ENCODE measurements around the gene ZNF365.

The ZNF365 gene, protein sequence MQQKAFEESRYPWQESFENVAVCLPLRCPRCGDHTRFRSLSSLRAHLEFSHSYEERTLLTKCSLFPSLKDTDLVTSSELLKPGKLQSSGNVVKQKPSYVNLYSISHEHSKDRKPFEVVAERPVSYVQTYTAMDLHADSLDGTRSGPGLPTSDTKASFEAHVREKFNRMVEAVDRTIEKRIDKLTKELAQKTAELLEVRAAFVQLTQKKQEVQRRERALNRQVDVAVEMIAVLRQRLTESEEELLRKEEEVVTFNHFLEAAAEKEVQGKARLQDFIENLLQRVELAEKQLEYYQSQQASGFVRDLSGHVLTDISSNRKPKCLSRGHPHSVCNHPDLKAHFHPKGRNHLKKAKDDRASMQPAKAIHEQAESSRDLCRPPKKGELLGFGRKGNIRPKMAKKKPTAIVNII

DNA sequence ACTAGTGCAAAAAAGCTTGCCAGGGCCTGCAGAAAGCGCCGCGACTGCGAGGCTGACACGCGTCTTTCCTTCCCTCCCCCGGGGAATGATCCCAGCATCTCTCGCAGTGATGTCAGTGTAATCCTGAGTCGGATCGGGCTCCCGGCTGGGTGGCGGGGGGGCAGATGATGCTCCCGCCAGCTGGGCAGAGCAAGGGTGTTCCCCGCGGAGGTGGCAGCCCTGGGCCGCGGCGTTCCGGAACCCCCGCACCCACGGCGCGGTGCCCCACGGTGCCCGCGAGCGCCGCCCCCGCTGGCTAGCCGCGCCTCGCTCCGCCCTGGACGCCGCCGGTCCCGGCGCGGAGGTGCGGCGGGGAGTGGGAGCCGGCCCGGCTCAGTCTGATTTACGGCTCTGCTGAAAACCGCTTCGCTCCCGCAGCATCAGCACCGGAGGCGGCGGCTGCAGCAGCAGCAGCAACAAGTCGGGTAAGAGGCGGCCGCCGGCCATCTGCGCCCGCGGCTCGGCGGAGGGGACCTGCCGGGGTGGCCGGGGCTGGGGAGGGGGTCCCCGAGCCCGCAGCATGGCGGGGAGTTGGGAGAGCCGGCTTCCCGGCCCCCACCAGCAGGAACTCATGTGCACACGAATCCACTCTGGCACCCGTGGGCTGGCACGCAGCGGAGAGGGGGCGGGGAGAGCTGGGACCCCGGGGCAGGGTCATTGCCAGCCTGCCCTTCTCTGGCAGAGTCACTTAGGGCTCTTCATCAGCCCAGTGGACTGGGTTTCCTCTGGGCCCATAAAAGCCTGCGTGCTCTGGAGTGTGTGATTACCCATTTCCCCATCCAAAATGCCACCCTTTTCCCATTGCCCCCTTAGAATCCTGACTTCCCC is at the start of gene ZNF365:
ZNF365 (plus strand) TSS at position 375 of the 867 bp plus-strand sequence. CDS start 1,825 bp downstream, outside the sequence.
- Histone ChIP-seq H3K4me1 (ENCODE audit: control insufficient read depth, insufficient read depth, low read length, unreplicated experiment) (peaks cover 4% of the 10 kb centered on the region), H3K4me3 (ENCODE audit: low read depth, low read length) (peak within 1 kb of the TSS; percentile 94), H3K27ac (ENCODE audit: low read depth, low read length) (no peak within 1 kb of the TSS), H3K27me3 (ENCODE audit: insufficient read depth, low read length) (no peaks in the 10 kb centered on the region), H3K79me2 (ENCODE audit: control insufficient read depth, insufficient read depth, low read length, unreplicated experiment) (no peaks in the 10 kb centered on the region), H3K36me3 (ENCODE audit: insufficient read depth, low read length) (no peaks in the 10 kb centered on the region), H2AFZ (ENCODE audit: low read length, unreplicated experiment) (peak within 1 kb of the TSS; percentile 98)

DNA sequence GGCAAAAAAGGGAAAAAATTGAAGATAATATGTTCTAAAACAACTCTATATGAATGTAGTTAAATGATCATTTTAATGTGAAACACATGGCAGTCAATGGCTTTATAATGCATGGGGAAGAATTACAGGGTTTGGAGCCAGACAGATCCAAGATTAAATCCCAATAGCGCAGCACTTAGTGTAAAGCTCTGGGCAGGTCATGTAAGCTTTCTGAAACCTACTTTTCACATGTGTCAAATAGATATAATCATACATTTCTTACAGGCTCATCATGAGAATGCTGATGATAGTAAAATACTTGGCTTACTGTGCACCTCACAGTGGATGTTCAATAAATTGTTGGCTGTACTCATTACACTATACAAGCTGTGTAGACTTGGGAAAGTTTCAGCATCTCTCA is 48.0 kb upstream of the ZNF365 start:
- no peaks in the 10 kb centered on the region for H3K79me2 ChIP-seq (ENCODE audit: control insufficient read depth, insufficient read depth, low read length, unreplicated experiment)
- no peaks in the 10 kb centered on the region for H3K36me3 ChIP-seq (ENCODE audit: insufficient read depth, low read length)
- H3K27me3 ChIP-seq (ENCODE audit: insufficient read depth, low read length) = no peaks in the 10 kb centered on the region
- no peak overlapping the region for H3K27ac ChIP-seq (ENCODE audit: low read depth, low read length)
- no peak overlapping the region for H2AFZ ChIP-seq (ENCODE audit: low read length, unreplicated experiment)
- no peaks in the 10 kb centered on the region for H3K4me1 ChIP-seq (ENCODE audit: control insufficient read depth, insufficient read depth, low read length, unreplicated experiment)
- H3K4me3 ChIP-seq (ENCODE audit: low read depth, low read length) = no peak overlapping the region

DNA sequence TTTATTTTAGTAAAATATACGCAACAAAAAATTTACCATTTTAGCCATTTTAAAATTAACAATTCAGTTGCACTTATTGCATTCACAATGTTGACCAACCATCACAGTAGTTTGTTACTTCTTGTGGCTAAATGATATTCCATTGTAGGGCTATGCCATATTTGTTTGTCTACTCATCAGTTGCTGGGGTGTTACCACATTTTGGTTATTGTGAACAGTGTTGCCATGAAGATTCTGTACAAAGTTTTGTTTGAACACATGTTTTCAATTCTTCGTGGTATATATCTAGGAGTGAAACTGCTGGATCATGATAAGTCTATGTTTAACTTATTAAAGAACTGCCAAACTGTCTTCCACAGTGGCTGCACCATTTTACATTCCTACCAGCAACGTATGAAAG is 46.3 kb upstream of the ZNF365 start:
- Histone ChIP-seq H3K4me1 (ENCODE audit: control insufficient read depth, insufficient read depth, low read length, unreplicated experiment) (no peaks in the 10 kb centered on the region), H3K79me2 (ENCODE audit: control insufficient read depth, insufficient read depth, low read length, unreplicated experiment) (no peaks in the 10 kb centered on the region), H3K27ac (ENCODE audit: low read depth, low read length) (no peak overlapping the region), H2AFZ (ENCODE audit: low read length, unreplicated experiment) (no peak overlapping the region), H3K36me3 (ENCODE audit: insufficient read depth, low read length) (no peaks in the 10 kb centered on the region), H3K4me3 (ENCODE audit: low read depth, low read length) (no peak overlapping the region), H3K27me3 (ENCODE audit: insufficient read depth, low read length) (no peaks in the 10 kb centered on the region)

DNA sequence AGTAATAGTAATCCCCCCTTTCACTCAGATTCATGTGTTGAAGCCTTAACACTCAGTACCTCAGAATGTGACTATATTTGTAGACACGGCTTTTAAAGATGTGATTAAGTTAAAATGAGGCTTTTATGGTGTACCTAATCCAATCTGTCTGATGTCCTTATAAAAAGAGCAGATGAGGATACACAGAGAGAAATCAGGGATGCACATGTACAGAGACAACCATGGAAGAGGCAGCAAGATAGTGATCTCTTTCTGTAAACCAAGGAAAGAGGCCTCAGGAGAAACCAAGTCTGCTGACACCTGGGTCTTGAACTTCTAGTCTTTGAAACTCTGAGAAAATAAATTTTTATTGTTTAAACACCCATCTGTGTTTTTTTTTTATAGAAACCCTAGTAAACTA is 44.0 kb upstream of the ZNF365 start:
- H3K27ac ChIP-seq (ENCODE audit: low read depth, low read length) = no peak overlapping the region
- H3K4me1 ChIP-seq (ENCODE audit: control insufficient read depth, insufficient read depth, low read length, unreplicated experiment) = peaks cover 4% of the 10 kb centered on the region
- H3K27me3 ChIP-seq (ENCODE audit: insufficient read depth, low read length) = no peaks in the 10 kb centered on the region
- no peak overlapping the region for H2AFZ ChIP-seq (ENCODE audit: low read length, unreplicated experiment)
- H3K79me2 ChIP-seq (ENCODE audit: control insufficient read depth, insufficient read depth, low read length, unreplicated experiment) = no peaks in the 10 kb centered on the region
- no peak overlapping the region for H3K4me3 ChIP-seq (ENCODE audit: low read depth, low read length)
- H3K36me3 ChIP-seq (ENCODE audit: insufficient read depth, low read length) = no peaks in the 10 kb centered on the region

DNA sequence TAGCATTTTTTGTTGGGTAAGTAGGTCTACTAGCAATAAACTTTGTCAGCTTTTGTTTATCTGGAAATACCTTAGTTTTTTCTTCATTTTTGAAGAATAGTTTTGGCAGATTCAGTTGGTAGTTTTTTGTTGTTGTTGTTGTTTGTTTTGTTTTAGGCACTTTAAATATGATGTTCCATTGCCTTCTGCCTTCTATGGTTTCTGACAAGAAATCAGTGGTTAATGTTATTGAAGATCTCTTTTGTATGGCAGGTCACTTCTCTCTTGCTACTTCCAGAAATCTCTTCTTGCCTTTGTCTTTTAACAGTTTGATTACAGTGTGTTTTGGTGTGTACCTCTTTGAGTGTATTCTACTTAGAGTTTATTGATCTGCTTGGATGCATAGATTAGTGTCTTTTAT is 41.8 kb upstream of the ZNF365 start:
- H3K4me1 ChIP-seq (ENCODE audit: control insufficient read depth, insufficient read depth, low read length, unreplicated experiment) = peaks cover 8% of the 10 kb centered on the region
- no peak overlapping the region for H2AFZ ChIP-seq (ENCODE audit: low read length, unreplicated experiment)
- no peak overlapping the region for H3K4me3 ChIP-seq (ENCODE audit: low read depth, low read length)
- no peaks in the 10 kb centered on the region for H3K36me3 ChIP-seq (ENCODE audit: insufficient read depth, low read length)
- no peak overlapping the region for H3K27ac ChIP-seq (ENCODE audit: low read depth, low read length)
- H3K27me3 ChIP-seq (ENCODE audit: insufficient read depth, low read length) = no peaks in the 10 kb centered on the region
- no peaks in the 10 kb centered on the region for H3K79me2 ChIP-seq (ENCODE audit: control insufficient read depth, insufficient read depth, low read length, unreplicated experiment)

DNA sequence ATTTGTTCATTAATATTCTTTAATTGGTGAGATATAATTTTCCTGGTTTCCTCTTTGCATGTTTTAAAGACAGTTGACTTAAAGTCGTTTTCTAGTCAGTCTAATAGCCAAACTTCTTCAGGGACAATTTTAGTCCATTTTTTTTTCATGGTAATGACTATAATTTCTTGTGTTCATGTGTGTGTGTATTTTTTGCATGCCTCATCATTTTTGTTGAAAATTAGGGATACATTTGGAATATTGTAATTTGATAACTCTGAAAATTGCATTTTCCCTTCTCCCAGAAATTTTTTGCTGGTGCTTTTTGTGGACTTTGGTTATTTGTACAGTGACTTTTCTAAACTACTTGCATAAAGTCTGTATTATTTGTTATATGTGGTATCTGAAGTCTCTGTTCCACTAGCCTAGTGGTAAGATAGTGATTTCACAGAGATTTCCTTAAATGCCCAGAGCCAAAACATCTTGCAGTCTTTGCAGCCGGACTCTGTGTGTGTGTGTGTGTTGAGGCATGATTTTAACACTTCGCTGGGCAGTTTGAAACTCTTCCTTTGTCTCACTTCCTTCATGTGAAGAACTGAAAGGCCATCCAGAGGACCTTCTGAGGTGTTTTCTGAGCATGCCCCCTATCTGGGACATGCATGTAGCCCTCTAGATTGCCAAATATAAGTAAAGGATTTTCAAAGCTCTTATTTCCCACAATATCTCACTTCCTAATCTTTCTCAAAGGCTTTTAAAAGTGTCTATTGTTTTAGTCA is 40.9 kb upstream of the ZNF365 start:
- H3K4me1 ChIP-seq (ENCODE audit: control insufficient read depth, insufficient read depth, low read length, unreplicated experiment) = peaks cover 8% of the 10 kb centered on the region
- no peaks in the 10 kb centered on the region for H3K36me3 ChIP-seq (ENCODE audit: insufficient read depth, low read length)
- no peak overlapping the region for H3K27ac ChIP-seq (ENCODE audit: low read depth, low read length)
- no peaks in the 10 kb centered on the region for H3K27me3 ChIP-seq (ENCODE audit: insufficient read depth, low read length)
- H3K79me2 ChIP-seq (ENCODE audit: control insufficient read depth, insufficient read depth, low read length, unreplicated experiment) = no peaks in the 10 kb centered on the region
- no peak overlapping the region for H2AFZ ChIP-seq (ENCODE audit: low read length, unreplicated experiment)
- H3K4me3 ChIP-seq (ENCODE audit: low read depth, low read length) = no peak overlapping the region

DNA sequence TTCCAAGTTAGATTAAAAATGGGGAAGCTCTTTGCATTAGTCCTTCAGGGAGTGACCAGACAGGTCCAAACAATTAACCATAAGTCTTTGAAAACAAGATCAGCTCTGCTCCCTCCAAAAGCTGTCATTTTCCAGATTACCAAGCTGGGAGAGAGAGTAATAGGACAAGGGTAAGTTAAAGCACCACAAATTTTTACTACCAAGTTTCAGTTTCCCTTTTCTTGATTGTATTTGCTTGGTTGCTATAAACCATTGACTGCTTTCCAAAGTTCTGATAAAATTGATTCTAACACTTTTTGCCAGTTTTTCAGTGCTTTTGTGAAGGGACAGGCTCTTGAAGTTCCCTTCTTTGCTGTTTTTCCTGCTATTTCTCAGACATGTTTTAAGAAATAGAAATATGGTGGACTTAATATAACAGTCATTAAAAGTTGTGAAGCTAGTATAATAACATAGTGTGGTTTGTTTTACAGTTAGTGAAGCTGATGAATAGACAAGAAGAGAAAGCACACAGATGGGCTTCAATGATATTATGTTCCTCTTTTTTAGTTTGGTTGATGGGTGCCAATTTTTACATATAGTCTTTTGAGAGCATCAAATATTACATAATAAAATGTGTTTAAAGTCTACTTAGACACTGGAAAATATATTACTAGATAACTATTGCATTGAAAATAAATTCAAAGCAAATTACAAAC is 40.0 kb upstream of the ZNF365 start:
- Histone ChIP-seq H3K4me3 (ENCODE audit: low read depth, low read length) (no peak overlapping the region), H3K27ac (ENCODE audit: low read depth, low read length) (no peak overlapping the region), H3K36me3 (ENCODE audit: insufficient read depth, low read length) (no peaks in the 10 kb centered on the region), H3K79me2 (ENCODE audit: control insufficient read depth, insufficient read depth, low read length, unreplicated experiment) (no peaks in the 10 kb centered on the region), H3K27me3 (ENCODE audit: insufficient read depth, low read length) (no peaks in the 10 kb centered on the region), H3K4me1 (ENCODE audit: control insufficient read depth, insufficient read depth, low read length, unreplicated experiment) (peaks cover 8% of the 10 kb centered on the region), H2AFZ (ENCODE audit: low read length, unreplicated experiment) (no peak overlapping the region)

DNA sequence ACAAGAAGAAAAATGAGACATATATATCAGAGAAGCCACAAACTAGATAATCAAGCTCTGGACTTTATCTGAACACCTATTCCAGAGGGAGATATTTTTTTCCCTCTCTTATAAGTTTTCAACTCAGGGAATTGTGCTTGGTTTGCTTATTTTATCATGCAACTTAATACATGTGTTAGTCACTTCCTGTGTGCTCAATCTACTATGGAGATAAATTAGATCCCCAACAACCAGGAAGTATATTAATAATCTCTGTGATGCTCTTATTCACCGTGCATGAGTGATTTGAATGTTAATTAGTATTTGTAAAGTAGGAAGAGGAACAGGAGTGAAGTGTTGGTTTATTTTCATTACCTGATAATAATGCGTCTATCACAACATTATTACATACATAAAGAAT is 38.8 kb upstream of the ZNF365 start:
- Histone ChIP-seq H3K27ac (ENCODE audit: low read depth, low read length) (no peak overlapping the region), H3K27me3 (ENCODE audit: insufficient read depth, low read length) (no peaks in the 10 kb centered on the region), H3K79me2 (ENCODE audit: control insufficient read depth, insufficient read depth, low read length, unreplicated experiment) (no peaks in the 10 kb centered on the region), H3K4me3 (ENCODE audit: low read depth, low read length) (no peak overlapping the region), H3K4me1 (ENCODE audit: control insufficient read depth, insufficient read depth, low read length, unreplicated experiment) (peaks cover 8% of the 10 kb centered on the region), H3K36me3 (ENCODE audit: insufficient read depth, low read length) (no peaks in the 10 kb centered on the region), H2AFZ (ENCODE audit: low read length, unreplicated experiment) (no peak overlapping the region)

DNA sequence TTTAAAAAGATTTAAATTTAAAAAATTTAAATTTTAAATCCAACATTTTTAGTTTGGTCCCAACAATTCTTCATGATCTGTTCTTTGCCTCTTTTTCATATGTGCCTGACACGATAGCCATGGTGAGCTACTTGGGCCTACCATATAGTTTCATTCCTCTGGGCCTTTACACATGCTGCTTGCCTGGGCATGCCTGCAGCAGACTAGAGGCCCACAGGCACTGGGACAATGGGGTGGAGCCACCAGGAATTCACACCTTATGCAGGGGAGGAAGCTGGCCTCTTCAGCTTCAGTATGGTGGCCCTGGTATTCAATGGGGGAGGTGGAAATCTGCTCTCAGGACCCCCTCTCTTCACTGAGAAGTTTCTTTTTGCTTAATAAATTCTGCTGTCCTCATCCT is 37.8 kb upstream of the ZNF365 start:
- H3K79me2 ChIP-seq (ENCODE audit: control insufficient read depth, insufficient read depth, low read length, unreplicated experiment) = no peaks in the 10 kb centered on the region
- H3K27me3 ChIP-seq (ENCODE audit: insufficient read depth, low read length) = no peaks in the 10 kb centered on the region
- peaks cover 8% of the 10 kb centered on the region for H3K4me1 ChIP-seq (ENCODE audit: control insufficient read depth, insufficient read depth, low read length, unreplicated experiment)
- H3K4me3 ChIP-seq (ENCODE audit: low read depth, low read length) = no peak overlapping the region
- no peak overlapping the region for H2AFZ ChIP-seq (ENCODE audit: low read length, unreplicated experiment)
- H3K27ac ChIP-seq (ENCODE audit: low read depth, low read length) = no peak overlapping the region
- H3K36me3 ChIP-seq (ENCODE audit: insufficient read depth, low read length) = no peaks in the 10 kb centered on the region

DNA sequence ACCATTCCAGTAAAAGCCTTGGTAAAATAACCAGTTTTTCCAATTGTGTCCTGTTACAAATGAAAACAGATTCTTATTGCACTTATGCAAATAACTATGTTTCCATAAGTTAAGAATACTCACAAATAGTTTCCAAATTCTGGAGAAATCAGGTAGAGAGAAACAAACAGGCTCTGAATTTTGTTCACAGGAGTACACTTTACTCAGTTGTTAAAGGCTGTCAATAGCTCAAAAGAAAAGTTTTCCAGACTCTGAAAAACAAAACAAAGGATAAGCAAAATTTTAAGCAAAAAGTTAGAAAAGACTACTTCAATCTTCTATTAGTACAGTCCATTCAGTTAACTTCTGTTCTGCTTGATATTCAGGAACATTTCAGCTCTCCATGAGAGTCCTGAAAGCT is 32.8 kb upstream of the ZNF365 start:
- Histone ChIP-seq H2AFZ (ENCODE audit: low read length, unreplicated experiment) (no peak overlapping the region), H3K4me1 (ENCODE audit: control insufficient read depth, insufficient read depth, low read length, unreplicated experiment) (no peaks in the 10 kb centered on the region), H3K27me3 (ENCODE audit: insufficient read depth, low read length) (no peaks in the 10 kb centered on the region), H3K27ac (ENCODE audit: low read depth, low read length) (no peak overlapping the region), H3K36me3 (ENCODE audit: insufficient read depth, low read length) (no peaks in the 10 kb centered on the region), H3K79me2 (ENCODE audit: control insufficient read depth, insufficient read depth, low read length, unreplicated experiment) (no peaks in the 10 kb centered on the region), H3K4me3 (ENCODE audit: low read depth, low read length) (no peak overlapping the region)
